ENCODE data around the gene GPR173.

- TF ChIP-seq CTCF (tag by site-specific recombination; IDR thresholded peaks at IDR 0.05) (no peak), ZNF280C (tag by site-specific recombination; IDR thresholded peaks at IDR 0.05) (no peak), GLI2 (tag by site-specific recombination; IDR thresholded peaks at IDR 0.05; ENCODE audit: borderline replicate concordance, low read depth) (no peak), REST (tag by site-specific recombination; IDR thresholded peaks at IDR 0.05) (no peak), KLF9 (tag by site-specific recombination; IDR thresholded peaks at IDR 0.05; ENCODE audit: low read depth) (no peak), ZNF707 (tag by site-specific recombination; IDR thresholded peaks at IDR 0.05) (no peak), ZNF530 (tag by site-specific recombination; IDR thresholded peaks at IDR 0.05; ENCODE audit: low read depth) (no peak)
These were observed 45.5 kb upstream of the GPR173 start for GRCh38 chrX:53003111-53003510.
